ENCODE results near the gene POC1B.

The POC1B gene

GRCh38 chr12:89417246-89417977, 108.4 kb downstream of the POC1B start:
- peak; percentile 50 for DNase-seq (ENCODE audit: low read depth)
- peak overlapping the region; percentile 9 for H3K4me3 ChIP-seq (ENCODE audit: low read depth, low read length)
- TF ChIP-seq, protein P1, sequence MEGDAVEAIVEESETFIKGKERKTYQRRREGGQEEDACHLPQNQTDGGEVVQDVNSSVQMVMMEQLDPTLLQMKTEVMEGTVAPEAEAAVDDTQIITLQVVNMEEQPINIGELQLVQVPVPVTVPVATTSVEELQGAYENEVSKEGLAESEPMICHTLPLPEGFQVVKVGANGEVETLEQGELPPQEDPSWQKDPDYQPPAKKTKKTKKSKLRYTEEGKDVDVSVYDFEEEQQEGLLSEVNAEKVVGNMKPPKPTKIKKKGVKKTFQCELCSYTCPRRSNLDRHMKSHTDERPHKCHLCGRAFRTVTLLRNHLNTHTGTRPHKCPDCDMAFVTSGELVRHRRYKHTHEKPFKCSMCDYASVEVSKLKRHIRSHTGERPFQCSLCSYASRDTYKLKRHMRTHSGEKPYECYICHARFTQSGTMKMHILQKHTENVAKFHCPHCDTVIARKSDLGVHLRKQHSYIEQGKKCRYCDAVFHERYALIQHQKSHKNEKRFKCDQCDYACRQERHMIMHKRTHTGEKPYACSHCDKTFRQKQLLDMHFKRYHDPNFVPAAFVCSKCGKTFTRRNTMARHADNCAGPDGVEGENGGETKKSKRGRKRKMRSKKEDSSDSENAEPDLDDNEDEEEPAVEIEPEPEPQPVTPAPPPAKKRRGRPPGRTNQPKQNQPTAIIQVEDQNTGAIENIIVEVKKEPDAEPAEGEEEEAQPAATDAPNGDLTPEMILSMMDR (conservative IDR thresholded peaks at IDR 0.05; ENCODE audit: low read depth, low read length), result no peak

- H3K4me3 ChIP-seq (ENCODE audit: low read depth, low read length), result no peak overlapping the region
- TF ChIP-seq, protein P1 (conservative IDR thresholded peaks at IDR 0.05; ENCODE audit: low read depth, low read length), result no peak
- no peak for DNase-seq (ENCODE audit: low read depth)
These were observed 109.6 kb downstream of the POC1B start for GRCh38 chr12:89416049-89416792.

DNA sequence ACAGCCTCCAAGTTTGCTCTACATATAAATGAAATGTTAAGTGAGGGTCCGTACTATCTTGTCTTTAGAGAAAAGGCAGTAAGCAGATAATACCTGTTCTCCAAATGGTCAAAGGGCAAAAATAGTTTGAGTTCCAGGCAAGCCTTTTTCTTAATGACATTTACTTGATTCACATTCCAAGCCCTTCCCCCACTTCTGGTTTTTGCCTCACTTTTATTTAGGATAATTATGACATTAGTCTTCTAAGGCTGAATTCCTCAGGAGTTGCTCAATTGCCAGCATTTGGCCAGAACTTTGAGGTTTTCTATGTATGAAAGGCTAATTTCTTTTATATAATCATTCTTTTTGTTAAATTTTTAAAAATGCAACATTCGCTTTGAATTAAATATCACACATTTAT, 111.0 kb downstream of the POC1B start:
- peak; percentile 59 for DNase-seq (ENCODE audit: low read depth)
- TF ChIP-seq, protein P1 (conservative IDR thresholded peaks at IDR 0.05; ENCODE audit: low read depth, low read length), result no peak
- no peak overlapping the region for H3K4me3 ChIP-seq (ENCODE audit: low read depth, low read length)

GRCh38 chr12:89414322-89414721, 111.5 kb downstream of the POC1B start:
- TF ChIP-seq, protein P1 (conservative IDR thresholded peaks at IDR 0.05; ENCODE audit: low read depth, low read length), result no peak
- H3K4me3 ChIP-seq (ENCODE audit: low read depth, low read length), result no peak overlapping the region
- no peak for DNase-seq (ENCODE audit: low read depth)

DNA sequence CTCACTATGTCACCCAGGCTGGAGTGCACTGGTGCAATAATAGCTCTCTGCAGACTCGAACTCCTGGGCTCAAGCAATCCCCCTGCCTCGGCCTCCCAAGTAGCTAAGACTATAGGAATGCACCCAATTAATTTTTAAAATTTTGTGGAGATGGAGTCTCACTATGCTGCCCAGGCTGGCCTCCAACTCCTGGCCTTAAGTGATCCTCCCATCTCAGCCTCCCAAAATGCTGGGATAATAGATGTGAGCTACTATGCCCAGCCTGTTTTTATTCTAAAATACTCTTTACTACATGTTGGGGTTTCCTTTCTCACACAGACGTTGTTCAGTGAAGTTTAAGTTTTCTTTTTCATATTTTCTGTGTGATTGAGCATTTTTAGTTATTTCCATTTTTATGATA, 112.6 kb downstream of the POC1B start:
- no peak overlapping the region for H3K4me3 ChIP-seq (ENCODE audit: low read depth, low read length)
- no peak for DNase-seq (ENCODE audit: low read depth)
- TF ChIP-seq, protein P1 (conservative IDR thresholded peaks at IDR 0.05; ENCODE audit: low read depth, low read length), result no peak

GRCh38 chr12:89412665-89413064, 113.2 kb downstream of the POC1B start:
- no peak for DNase-seq (ENCODE audit: low read depth)
- TF ChIP-seq, protein P1 (conservative IDR thresholded peaks at IDR 0.05; ENCODE audit: low read depth, low read length), result no peak
- no peak overlapping the region for H3K4me3 ChIP-seq (ENCODE audit: low read depth, low read length)

All from choroid plexus epithelial cell (primary cell).